Skeletal muscle satellite cell (primary cell): ENCODE measurements around the gene KDM3B.

Experiments used
- H3K27me3 ChIP-seq: 2 replicates; pipeline ENCODE4 v1.7.0; 2013; ENCODE audit warnings: low read length; ENCODE audit not compliant: control insufficient read depth, insufficient read depth
- H3K36me3 ChIP-seq: 2 replicates; pipeline ENCODE4 v1.7.0; 2013; ENCODE audit warnings: mild to moderate bottlenecking, control low read depth, low read length; ENCODE audit not compliant: insufficient read depth
- H3K4me1 ChIP-seq: 2 replicates; pipeline ENCODE4 v1.7.0; 2013; ENCODE audit warnings: low read length; ENCODE audit not compliant: control insufficient read depth, insufficient read depth
- H3K4me2 ChIP-seq: 2 replicates; pipeline ENCODE4 v1.7.0; 2013; ENCODE audit warnings: mild to moderate bottlenecking, low read length
- H3K4me3 ChIP-seq: 2 replicates; pipeline ENCODE4 v1.7.0; 2013; ENCODE audit warnings: low read length
- H3K9ac ChIP-seq: 2 replicates; pipeline ENCODE4 v1.7.0; 2013; ENCODE audit warnings: mild to moderate bottlenecking, low read depth, low read length, moderate library complexity
- H3K9me3 ChIP-seq: replicated peaks from 2 replicates; pipeline ENCODE4 v1.7.0; 2013; ENCODE audit warnings: mild to moderate bottlenecking, control low read depth, low read length

The KDM3B gene

DNA sequence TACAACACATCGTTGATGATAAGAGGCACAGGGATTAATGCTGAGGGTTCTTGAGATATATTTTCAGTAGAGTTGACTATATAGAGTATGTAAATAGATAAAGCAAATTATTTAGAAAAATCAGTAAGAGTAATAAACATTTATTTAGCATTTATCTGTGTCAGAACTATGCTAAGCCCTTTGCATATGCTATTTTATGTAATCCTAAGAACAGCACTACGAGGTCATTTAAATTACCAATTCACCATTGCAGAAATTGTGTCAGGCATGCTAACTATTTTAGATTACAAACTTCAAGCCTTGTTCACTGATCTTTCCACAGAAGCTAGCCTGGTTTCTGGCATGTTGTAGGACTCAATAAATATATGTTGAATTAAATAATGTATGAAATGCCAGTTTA, 66.0 kb downstream of the KDM3B start:
- Histone ChIP-seq H3K9me3 (no peaks in the 10 kb centered on the region), H3K4me1 (no peaks in the 10 kb centered on the region), H3K4me3 (no peak overlapping the region), H3K4me2 (no peak overlapping the region), H3K27me3 (no peaks in the 10 kb centered on the region), H3K36me3 (peaks cover 59% of the 10 kb centered on the region), H3K9ac (no peak overlapping the region)

DNA sequence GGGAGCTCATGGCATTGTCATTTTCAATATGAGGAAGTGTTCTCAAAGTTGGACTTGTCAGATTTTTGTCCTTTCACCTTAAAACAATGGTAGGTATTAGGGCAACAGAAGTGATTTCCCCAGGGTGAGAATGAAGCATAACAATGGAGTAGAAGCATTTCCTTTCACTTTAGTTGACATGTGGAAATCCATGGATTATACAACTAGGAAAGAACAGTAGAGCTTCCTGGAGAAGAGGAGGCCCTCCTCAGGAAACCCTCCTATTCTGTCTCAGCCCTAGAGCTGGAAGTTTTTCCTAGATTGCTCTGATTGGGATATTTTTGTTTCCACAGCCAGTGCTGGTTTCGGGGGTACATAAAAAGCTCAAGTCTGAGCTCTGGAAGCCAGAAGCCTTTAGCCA, 72.6 kb downstream of the KDM3B start:
- no peak overlapping the region for H3K9ac ChIP-seq
- no peaks in the 10 kb centered on the region for H3K4me1 ChIP-seq
- H3K4me2 ChIP-seq = no peak overlapping the region
- H3K27me3 ChIP-seq = no peaks in the 10 kb centered on the region
- H3K9me3 ChIP-seq = no peaks in the 10 kb centered on the region
- peaks cover 54% of the 10 kb centered on the region for H3K36me3 ChIP-seq
- H3K4me3 ChIP-seq = no peak overlapping the region

DNA sequence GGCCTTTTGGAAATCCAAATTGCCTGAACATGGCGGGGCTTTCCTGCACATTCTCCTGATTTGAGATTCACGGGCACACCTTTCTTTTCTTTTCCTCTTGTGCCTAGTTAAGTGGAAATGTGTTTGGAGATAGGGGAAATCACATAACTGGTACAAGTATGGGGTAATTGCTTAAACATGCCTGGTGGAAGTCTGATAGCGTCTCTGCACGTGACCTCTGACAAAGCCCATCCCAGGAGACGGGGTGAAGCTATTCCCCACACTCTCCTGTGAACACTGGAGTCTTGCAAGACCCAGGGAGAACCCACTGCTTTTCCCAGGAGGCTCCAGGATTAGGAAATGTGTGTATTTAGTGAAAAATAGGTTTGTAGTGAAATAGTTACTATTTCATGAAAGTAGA, 83.5 kb downstream of the KDM3B start:
- H3K4me1 ChIP-seq = peaks cover 15% of the 10 kb centered on the region
- H3K9me3 ChIP-seq = no peaks in the 10 kb centered on the region
- no peak overlapping the region for H3K4me2 ChIP-seq
- H3K4me3 ChIP-seq = no peak overlapping the region
- H3K36me3 ChIP-seq = peaks cover 34% of the 10 kb centered on the region
- no peak overlapping the region for H3K9ac ChIP-seq
- no peaks in the 10 kb centered on the region for H3K27me3 ChIP-seq

DNA sequence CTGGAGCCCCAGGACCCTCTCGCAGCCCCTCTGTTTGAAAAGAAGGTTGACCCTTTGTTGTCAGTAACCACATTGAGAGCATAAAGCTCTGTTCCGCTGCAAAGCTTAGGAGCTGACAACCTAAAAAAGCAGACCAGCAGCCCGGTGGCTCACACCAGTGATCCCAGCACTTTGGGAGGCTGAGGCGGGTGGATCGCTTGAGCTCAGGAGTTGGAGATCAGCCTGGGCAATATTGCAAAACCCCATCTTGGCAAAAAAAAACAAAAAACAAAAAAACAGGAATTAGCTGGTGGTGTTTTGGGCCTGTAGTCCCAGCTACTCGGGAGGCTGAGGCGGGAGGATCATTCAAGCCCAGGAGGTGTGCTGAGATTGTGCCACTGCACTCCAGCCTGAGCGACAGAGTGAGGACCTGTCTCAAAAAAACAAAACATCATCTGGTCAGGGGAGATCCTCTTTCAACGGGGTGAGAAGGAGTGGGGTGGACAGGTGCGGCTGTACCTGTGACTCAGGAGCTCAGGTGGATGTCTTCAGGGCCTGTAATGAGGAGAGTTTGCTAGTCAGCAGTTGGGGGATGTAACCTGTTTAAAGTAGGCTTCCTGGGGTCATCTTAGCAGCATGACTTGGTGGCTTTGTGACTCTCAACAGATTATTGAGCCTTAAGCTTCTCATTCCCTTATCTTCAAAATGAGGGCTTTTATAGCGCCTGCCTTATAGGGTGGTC, 85.7 kb downstream of the KDM3B start:
- Histone ChIP-seq H3K9ac (peak overlapping the region; percentile 74), H3K4me3 (peak overlapping the region; percentile 75), H3K27me3 (no peaks in the 10 kb centered on the region), H3K36me3 (peaks cover 24% of the 10 kb centered on the region), H3K4me2 (peak overlapping the region; percentile 97), H3K9me3 (no peaks in the 10 kb centered on the region), H3K4me1 (peaks cover 15% of the 10 kb centered on the region)

DNA sequence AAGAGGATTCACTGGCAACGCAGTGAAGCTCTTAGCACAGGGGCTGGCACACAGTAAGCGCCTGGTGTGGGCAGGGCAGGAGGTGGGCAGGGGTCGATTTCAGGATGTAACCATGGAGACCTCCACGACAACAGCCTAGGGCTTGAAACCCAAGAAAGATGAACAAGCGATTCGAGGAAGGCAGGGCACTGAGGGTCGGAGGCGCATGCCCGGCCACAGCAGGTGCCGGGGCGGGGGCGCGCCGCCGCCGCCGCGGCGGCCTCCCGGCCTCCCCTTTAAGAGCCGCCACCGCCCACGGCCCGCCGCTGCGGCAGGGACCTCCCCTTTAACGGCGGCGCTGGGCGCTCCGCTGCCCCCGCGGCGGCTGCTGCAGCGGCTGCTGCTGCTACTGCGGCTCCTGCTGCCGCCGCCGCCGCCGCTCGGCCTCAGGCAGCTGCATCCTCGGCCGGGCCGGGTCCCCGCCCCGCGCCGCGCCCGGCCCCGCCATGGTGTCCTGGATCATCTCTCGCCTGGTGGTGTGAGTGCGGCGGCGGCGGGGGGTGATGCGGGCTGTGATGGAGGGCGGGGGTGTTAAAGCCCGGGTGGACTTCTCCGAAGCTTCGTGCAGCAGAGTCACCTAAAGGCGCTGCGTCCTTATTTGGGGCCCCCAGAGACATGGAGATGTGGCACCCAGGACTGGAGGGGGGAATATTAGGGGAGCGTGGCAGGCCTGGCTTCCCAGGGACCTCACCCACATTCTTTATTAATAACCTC, 86.4 kb downstream of the KDM3B start, which contains the start of gene REEP2:
TSS of gene REEP2 (plus strand) at position 334 of the 753 bp plus-strand sequence. CDS start at position 486, 152 bp downstream.
- Histone ChIP-seq H3K9ac (peak within 1 kb of the TSS; percentile 74), H3K4me3 (peak within 1 kb of the TSS; percentile 75), H3K4me1 (peaks cover 15% of the 10 kb centered on the region)

DNA sequence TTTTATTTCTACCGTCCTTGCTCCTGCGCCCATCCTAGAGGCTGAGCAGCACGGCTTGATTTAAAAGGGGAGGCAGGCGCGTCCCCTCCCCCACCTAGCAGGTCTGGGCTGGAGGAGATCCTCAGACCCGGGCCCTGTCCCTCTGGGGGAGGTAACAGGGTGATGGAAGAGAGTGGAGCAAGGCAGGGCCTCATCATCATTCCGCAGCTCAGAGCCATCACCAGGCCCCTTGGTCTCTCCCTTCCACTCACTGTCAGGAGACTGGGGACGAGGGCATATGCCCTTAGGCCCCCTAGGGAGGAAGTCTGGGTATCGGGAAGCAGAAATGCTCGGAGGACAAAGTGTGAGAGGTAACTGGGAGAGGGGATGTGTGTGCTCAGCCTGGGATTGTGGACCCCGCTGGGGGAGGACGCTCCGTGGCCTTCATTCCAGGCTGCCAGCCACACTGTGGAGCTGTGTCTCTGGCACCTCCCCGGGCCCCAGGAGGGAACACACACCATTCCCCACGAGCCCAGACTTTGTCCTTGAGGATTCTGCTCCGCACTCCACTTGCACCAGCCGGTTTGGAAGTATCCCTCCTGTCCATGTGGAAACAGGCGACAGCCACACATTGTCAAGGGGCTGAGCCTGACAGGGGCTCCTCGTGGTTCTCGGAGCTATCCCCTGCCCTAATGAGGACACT, 87.1 kb downstream of the KDM3B start:
- Histone ChIP-seq H3K36me3 (peaks cover 15% of the 10 kb centered on the region), H3K27me3 (no peaks in the 10 kb centered on the region), H3K4me3 (peak overlapping the region; percentile 75), H3K4me1 (peaks cover 15% of the 10 kb centered on the region), H3K9ac (peak overlapping the region; percentile 74), H3K9me3 (no peaks in the 10 kb centered on the region), H3K4me2 (peak overlapping the region; percentile 97)

More for the DNA sequence above, 86.4 kb downstream of the KDM3B start, which contains the start of gene REEP2:
- Histone ChIP-seq H3K27me3 (no peaks in the 10 kb centered on the region), H3K4me2 (peak within 1 kb of the TSS; percentile 97), H3K36me3 (peaks cover 18% of the 10 kb centered on the region), H3K9me3 (no peaks in the 10 kb centered on the region)

DNA sequence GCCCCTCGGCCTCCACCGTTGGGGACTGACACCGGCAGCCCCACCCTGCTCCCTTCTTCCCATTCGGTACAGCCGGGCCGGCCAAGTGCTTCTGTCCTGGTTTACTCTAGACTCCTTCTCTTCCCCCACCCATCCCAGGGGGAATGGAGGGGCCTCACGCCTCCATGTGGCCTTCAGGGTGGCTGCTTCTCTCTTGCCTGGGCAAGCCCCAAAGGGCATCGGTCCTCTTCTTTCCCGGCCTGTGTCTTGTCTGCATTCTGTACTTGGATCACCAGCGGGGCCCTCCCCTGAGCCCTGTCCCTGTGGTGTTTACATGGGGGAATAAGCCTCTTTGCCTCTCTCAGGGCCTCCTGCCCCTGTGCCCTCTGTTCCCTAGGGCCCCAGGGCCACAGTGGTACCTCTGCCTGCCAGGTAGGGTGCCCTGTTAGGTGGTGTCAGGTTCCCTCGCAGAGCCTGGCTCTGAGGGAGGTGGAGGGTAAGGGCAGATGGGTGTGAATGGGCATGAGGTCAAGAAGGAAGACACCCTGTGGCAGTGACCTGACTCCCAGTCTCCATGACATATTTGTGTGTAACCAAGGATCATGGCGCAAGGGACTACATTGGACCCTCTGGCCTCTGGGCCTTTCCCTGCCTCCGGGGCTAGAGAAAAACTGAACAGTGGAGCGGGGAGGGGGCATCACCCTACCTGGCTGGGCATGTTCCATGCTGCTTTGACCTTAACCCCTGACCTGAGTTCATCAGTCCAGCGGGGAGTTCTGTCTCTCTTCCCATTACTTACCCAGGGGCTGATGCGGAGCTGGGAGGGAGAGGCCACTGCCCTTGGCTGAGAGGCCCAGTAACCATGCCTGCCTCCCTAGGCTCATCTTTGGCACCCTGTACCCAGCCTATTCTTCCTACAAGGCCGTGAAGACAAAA, 87.9 kb downstream of the KDM3B start:
- Histone ChIP-seq H3K27me3 (no peaks in the 10 kb centered on the region), H3K4me2 (peak overlapping the region; percentile 97), H3K4me3 (no peak overlapping the region), H3K9ac (no peak overlapping the region), H3K4me1 (peaks cover 15% of the 10 kb centered on the region), H3K36me3 (peaks cover 7% of the 10 kb centered on the region), H3K9me3 (no peaks in the 10 kb centered on the region)

DNA sequence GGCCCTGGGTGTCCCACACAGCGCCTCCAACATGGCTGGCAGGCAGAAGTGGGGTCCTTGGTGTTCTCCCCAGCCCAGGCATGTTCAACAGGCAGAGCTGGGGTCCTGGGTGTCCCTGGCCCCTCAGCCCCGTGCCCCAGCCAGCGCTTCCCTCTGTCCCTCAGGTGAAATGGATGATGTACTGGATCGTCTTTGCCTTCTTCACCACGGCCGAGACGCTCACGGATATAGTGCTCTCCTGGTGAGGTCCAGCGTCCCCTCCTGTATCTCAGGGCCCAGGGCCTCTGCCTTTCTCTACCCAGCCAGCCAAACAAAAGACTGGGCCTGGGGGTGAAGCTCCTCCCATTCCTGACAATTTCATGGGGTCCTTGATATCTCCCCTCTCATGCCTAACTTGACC, 88.7 kb downstream of the KDM3B start:
- Histone ChIP-seq H3K36me3 (no peaks in the 10 kb centered on the region), H3K4me3 (no peak overlapping the region), H3K4me1 (peaks cover 15% of the 10 kb centered on the region), H3K9ac (no peak overlapping the region), H3K4me2 (no peak overlapping the region), H3K27me3 (no peaks in the 10 kb centered on the region), H3K9me3 (no peaks in the 10 kb centered on the region)

DNA sequence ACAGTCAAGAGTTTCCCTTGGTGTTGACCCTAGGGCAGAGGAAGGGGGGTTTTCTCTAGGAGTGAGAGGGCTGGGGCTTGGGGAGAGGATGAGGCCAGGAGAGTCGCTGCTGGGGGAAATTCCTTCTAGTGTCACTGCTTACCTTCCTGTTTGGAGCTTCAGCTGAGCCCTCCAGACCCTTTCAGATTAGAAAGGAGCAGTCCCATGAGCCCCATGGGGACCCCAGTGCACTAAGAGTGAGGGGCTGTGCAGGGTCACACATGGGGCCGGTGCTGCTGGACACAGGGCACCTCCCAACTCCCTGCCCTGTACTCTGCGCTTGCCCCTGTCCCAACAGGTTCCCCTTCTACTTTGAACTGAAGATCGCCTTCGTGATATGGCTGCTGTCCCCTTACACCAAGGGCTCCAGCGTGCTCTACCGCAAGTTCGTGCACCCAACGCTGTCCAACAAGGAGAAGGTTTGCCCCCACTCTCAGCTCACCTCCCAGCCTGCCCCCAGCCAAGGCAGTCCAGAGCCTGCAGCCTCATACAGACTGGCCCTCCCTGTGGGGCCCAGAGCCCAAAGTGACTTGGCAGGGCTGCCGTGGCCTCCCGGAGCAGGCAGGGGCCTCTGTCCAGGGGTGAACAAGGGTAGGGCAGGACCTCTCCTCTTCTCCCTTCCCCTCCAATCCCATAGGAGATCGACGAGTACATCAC, 91.7 kb downstream of the KDM3B start:
- Histone ChIP-seq H3K4me1 (peaks cover 9% of the 10 kb centered on the region), H3K27me3 (no peaks in the 10 kb centered on the region)

DNA sequence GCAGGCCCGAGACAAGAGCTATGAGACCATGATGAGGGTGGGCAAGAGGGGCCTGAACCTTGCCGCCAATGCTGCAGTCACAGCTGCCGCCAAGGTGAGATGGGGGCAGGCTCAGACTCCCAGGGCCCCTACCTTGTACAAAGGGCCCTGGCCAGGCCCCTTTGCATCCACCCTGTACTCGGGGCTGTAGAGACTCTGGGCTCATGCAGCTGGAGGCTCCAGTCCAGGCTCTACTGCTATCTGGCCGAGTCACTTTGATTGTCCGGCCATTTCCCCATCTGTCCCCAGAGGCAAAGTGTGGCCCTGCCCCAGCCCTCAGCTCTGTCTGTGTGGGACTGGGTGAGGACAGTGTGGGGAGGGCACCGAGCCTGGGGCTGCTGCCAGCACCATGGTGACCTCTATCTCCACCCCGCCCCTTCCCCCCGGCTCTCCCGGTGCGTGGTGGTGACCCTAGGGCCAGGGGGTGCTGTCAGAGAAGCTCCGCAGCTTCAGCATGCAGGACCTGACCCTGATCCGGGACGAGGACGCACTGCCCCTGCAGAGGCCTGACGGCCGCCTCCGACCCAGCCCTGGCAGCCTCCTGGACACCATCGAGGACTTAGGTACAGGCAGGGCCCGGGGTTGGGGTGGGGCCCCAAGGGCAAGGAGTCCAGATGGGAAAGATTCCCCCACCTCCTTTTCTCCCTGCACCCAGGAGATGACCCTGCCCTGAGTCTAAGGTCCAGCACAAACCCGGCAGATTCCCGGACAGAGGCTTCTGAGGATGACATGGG, 92.5 kb downstream of the KDM3B start:
- Histone ChIP-seq H3K27me3 (no peaks in the 10 kb centered on the region), H3K36me3 (no peaks in the 10 kb centered on the region), H3K4me3 (no peak overlapping the region), H3K9me3 (no peaks in the 10 kb centered on the region), H3K4me1 (peaks cover 8% of the 10 kb centered on the region), H3K9ac (no peak overlapping the region), H3K4me2 (no peak overlapping the region)

More for the DNA sequence above, 91.7 kb downstream of the KDM3B start:
- Histone ChIP-seq H3K9ac (no peak overlapping the region), H3K4me3 (no peak overlapping the region), H3K4me2 (no peak overlapping the region), H3K9me3 (no peaks in the 10 kb centered on the region), H3K36me3 (no peaks in the 10 kb centered on the region)
